GM21717 (cell line): ENCODE results near the gene PPFIA2.

Experiments used
- ATAC-seq: cut with Tn5 transposase; IDR thresholded peaks from one replicate; pipeline ENCODE4 v1.9.1; 2021; ENCODE audit warnings: mild to moderate bottlenecking, moderate library complexity; ENCODE audit not compliant: unreplicated experiment

The PPFIA2 gene

DNA sequence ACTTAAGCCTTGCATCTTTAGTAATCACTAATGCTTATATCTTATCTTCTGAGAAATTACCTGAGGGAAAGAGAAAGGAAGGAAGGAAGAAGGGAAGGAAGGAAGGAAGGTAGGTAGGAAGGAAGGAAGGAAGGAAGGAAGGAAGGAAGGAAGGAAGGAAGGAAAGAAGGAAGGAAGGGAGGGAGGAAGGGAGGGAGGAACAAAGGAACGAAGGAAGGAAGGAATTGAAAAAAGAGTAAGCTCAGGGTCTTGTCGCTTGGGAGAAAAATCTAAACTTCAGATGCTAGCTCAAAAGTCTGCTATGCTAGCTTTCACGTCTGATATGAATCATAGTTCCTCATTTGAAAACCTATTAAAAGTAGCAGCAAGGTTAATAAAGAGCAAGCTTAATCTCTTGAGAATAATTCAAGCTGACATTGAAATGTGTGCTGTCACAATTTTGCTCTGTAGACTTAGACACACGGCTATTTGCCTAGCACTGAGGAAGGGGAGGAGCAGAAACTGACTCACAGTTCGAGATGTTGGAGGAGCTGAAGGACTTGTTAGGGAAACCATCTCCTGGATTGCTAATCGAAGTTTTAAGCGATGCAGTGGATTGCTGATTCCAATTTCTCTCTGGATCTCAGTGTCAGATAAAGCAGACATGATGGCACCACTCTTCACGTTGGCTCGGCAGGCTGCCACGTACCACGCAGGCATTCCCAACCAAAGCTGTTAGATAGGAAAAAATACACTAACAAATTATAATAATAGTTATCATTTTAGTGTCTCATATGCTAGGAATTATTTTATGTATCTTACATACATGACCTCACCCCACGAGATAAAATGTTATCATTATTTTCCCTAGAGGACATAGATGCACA, 464.6 kb downstream of the PPFIA2 start:
- ATAC-seq: no peak

DNA sequence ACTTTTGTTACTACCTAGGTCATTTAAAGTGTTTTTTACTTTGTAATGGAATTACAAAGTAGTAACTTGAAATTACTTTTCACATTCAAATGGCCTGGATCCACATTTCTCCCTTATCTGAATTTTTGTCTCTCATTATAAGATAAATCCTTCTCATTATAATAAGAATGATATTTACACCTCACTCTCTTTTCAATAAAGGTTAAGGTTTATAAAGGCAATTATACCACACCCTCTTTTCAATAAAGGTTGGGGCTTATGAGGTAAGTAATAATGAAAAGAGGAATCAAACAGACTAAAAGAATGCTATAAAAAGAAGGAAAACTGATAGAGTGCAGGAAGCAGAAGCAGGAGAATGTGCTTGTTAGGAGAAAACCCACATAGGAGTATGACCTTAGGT, 470.5 kb downstream of the PPFIA2 start:
- no peak for ATAC-seq

GRCh38 chr12:81284137-81284536, 475.0 kb downstream of the PPFIA2 start:
- no peak for ATAC-seq

DNA sequence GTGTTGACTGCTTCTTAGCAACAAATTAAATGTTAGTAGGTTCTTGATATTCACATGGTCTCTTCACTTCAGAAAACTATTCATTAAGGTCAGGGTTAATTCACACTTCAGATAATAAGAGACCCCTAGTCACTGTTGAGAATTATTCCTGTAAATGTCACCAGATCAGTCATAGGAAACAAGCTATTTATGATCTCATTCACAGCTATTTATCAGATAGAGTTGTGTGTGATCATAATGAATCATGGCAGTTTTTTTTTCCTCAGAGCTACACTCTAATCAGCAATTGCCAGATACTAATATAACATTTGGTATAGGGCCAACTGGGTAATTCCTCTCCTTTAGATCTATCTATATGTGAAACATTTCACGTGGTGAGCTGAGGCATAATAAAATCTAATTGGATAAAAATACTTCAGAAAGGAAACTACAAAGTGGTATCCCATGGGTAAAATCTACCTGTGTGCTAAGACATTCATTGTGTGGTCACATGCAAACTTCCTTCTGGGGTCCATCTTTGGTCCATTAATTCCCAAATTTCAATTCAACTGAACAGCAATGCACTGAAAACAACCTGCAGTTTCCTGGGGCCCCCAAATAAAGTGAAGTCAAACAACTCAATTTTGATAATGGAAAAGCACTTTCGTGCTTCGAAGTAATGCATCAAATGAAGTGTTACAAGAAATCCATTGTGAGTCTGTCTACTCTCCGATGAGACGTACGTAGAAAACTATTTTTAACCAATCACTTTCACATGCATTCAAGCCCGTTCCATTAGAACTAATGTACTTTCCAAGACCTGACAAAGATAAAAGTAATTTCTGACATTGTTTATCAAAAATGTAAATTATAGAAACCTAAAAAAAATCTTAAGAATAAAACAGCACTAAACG, 484.3 kb downstream of the PPFIA2 start:
- no peak for ATAC-seq

- ATAC-seq: no peak
Observed at GRCh38 chr12:81270385-81270784, 488.8 kb downstream of the PPFIA2 start.

DNA sequence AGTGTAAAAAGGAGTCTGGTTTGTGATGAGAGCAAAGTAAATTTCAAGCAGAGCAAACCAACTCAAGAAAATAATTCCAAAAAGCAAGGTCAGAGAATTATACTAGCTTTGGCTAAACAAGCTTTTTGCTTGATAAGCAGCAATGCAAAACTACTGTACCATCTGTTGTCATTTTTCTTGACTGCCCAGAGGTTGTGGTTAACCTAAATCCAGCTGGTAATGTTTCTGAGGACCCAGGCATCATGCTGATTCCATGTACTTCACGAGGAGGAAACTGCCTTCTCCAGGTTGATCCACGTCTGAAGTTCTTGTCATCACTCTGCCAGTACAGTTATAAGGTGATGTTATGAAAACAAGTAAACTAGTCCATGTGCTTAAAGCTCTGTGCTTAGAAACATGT, 496.1 kb downstream of the PPFIA2 start:
- no peak for ATAC-seq

DNA sequence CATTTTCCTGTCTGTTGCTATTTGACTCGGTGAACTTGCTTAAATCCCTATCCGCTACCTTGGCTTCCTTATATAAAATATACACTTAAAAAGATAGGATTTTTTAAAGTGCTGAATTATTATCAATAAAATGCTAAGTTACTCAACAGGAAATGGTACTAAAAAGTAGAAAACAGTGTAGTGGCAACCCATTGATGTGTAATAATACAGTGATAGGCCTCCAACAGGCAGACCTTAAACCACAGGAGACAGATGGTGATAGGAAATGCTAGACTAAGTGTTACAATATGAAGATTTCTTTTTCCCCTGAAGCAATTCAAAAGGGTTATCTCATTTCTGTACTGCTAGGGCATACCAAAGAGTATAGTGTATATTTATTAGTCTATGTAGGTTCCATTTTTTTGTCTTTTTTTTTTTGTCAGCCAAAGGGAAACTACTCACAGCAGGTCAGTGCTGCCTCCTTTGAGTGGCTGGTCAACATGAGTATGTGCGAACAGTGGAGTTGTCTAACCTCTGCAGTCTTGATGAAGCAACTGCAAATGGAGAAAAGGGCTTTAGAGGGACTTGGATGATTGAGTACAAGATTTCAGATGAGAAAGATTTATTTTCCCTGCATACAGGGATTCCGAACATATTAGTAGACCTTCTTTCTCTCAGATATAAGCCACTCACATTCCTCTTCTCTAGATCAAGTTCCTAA, 497.5 kb downstream of the PPFIA2 start:
- ATAC-seq: no peak

DNA sequence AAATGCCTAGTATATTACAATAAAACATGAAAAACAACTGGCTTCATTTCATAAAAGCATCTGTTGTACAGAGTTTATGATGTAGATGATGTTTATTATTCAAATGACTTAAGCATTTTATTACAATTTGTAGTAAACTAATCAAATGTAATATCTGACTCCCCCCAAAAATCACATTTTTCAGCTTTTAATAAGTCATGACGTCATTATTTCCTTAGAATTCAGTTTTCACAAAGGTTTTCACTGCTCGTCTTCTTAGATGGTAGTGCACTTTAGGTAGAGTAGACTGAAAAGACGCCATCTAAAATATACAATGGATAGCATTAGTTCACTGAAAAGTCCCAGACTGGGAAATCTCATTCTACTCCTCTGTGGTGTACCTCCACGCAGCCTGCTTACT, 499.8 kb downstream of the PPFIA2 start:
- no peak for ATAC-seq

- no peak for ATAC-seq
Observed at GRCh38 chr12:81257947-81258551, 501.1 kb downstream of the PPFIA2 start.

GRCh38 chr12:81255947-81256346, 503.2 kb downstream of the PPFIA2 start:
- no peak for ATAC-seq

GRCh38 chr12:81255456-81255855, 503.7 kb downstream of the PPFIA2 start:
- ATAC-seq: no peak

DNA sequence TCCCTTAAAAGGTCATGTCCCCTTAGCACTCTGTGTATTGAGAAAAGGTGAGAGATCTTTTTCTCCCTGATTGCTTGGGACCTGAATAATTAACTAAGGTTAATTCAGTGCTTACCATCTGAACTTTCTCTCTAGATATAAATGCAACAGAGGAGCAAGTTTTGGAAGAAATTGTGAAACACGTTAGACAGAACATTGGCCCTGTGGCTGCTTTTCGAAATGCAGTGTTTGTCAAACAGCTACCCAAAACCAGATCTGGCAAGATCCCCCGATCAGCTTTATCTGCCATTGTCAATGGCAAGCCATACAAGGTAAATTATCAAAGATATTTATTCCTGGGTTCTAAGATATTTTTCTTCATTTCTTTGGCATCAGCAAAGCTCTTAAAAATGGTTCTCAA, 505.8 kb downstream of the PPFIA2 start:
- ATAC-seq: no peak

- ATAC-seq: no peak
Observed at GRCh38 chr12:81252228-81252627, 506.9 kb downstream of the PPFIA2 start.

DNA sequence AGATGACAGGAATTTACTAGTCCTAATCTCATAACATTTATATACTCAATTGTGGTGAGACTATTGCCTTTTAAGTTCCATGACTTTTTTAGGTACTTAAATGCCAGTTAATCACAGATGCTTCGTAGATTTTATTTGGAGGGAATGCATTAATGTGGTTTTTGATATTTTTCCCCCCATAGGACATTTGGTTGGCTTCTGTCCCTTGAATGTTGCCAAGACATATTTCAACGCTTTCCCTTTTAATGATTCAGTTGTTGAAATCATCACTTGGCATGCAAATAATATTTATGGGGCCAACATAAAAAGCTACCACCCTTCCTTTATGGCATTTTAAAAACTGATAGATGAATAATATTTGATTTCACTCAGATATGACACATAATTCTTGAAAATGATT, 509.2 kb downstream of the PPFIA2 start:
- ATAC-seq: no peak

- no peak for ATAC-seq
Observed at GRCh38 chr12:81245907-81246570, 513.1 kb downstream of the PPFIA2 start.

GRCh38 chr12:81245458-81245857, 513.7 kb downstream of the PPFIA2 start:
- no peak for ATAC-seq

DNA sequence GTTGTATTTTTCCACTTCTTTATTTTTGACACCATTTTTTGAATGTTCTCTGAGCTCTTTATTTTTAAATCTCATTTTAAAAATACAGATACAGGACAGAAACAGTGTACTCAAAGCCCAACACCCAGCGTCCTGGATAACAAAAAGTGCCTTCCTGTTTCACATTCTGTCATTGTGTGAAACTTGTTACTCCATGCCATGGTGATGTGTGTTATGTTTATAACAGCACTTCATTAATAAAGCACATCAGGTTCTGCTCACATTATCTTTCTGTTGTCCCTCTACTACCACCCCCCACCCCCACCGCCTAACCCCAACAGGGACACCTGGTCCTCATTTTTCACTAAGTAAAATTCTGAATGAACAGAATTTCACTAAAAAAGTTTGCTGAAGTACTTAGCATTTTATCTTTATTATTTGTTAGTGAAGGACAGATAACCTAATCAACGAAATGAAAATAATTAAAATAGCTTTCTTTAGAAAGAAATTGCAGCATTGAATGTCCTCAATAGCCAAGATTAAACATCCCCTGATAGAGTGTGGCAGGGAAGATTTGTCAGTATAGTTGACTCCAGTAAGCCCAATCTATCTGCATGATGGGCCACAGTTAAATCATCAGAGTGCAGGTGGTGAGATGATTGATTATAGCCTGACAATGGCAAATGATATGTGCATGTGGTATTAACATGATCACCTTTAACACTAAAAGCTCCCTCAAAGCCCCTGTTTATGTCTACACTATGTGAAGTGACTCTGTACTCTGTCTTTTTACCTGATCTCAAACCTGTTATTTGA, 527.4 kb downstream of the PPFIA2 start:
- no peak for ATAC-seq

GRCh38 chr12:81229759-81230158, 529.4 kb downstream of the PPFIA2 start:
- ATAC-seq: no peak

DNA sequence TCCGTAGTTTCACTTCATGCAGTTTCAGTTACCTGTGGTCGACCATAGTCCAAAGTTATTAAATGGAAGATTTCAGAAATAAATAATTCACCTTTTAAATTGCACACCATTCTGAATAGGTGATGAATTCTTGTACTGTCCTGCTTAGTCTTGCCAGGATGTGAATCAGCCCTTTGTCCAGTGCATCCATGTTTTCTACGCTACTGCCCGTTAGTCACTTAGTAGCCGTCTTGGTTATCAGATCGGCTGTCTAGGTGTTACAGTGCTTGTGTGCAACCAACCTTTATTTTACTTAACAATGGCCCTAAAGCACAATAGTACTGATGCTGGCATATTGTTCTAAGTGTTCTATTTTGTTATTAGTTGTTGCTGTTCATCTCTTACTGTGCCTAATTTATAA, 534.5 kb downstream of the PPFIA2 start:
- no peak for ATAC-seq
